ENCODE results near the gene MYH14. TPM values are rescaled to one million over a fixed set of nuclear protein-coding genes. Genes with fewer than 3 reads are reported as not detected.

Gene MYH14
- total and polyA plus RNA-seq, 2 of the 4 experiments (the other 2 are of a cell fraction), result not detected

DNA sequence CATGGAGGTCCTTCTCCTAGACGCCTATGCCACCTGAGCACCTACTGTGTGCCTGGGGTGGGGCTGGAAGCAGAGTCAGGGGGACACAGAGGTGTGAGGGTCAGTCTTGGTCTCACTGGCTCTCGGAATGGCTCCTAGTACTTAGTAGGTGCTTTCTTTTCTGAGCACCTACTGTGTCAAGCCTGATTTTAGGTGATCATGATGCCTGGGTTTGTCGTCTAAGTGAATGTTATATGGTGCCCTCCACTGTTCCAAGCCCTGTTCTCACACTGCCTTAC, 20.0 kb downstream of the MYH14 start:
- H3K27me3 ChIP-seq (ENCODE audit: control insufficient read depth, insufficient read depth, low read length), result no peaks in the 10 kb centered on the region
- no peaks in the 10 kb centered on the region for H3K36me3 ChIP-seq (ENCODE audit: control insufficient read depth, insufficient read depth, low read length)
- H3K14ac ChIP-seq (replicated peaks; ENCODE audit: low read depth, low read length), result no peak overlapping the region
- dilution Hi-C loops (cut with HindIII; ENCODE audit: low sequenced_read_pairs, unreplicated experiment), result no loop called here
- H3K4me1 ChIP-seq (ENCODE audit: control insufficient read depth, insufficient read depth, low read length), result no peaks in the 10 kb centered on the region
- H3K4me3 ChIP-seq (ENCODE audit: insufficient read depth, low read depth, low read length), result no peak overlapping the region
- no peaks in the 10 kb centered on the region for H3K79me1 ChIP-seq (ENCODE audit: low read depth in 1 of 2, low read length in 2 of 2)
- no peak overlapping the region for H4K5ac ChIP-seq (ENCODE audit: low read depth, low read length)
- H3K18ac ChIP-seq (ENCODE audit: low read depth, low read length), result no peak overlapping the region
- ChIA-PET POLR2A (ENCODE audit: unreplicated experiment) (no interaction called here), CTCF (no interaction called here)
- no peak overlapping the region for H2BK20ac ChIP-seq (ENCODE audit: low read depth, low read length)
- no peak for ATAC-seq (ENCODE audit: low read depth)
- intact Hi-C loops (cut with micrococcal nuclease), result no loop called here
- no peak overlapping the region for H3K4me2 ChIP-seq (ENCODE audit: low read depth, low read length)
- TF ChIP-seq RAD21 (IDR thresholded peaks at IDR 0.05; ENCODE audit: low read length), result no peak
- no peak for TF ChIP-seq BHLHE40 (IDR thresholded peaks at IDR 0.05; ENCODE audit: low read depth, low read length)
- TF ChIP-seq, protein P1, sequence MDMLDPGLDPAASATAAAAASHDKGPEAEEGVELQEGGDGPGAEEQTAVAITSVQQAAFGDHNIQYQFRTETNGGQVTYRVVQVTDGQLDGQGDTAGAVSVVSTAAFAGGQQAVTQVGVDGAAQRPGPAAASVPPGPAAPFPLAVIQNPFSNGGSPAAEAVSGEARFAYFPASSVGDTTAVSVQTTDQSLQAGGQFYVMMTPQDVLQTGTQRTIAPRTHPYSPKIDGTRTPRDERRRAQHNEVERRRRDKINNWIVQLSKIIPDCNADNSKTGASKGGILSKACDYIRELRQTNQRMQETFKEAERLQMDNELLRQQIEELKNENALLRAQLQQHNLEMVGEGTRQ (IDR thresholded peaks at IDR 0.05; ENCODE audit: low read depth, low read length), result no peak
- TF ChIP-seq, protein P2, sequence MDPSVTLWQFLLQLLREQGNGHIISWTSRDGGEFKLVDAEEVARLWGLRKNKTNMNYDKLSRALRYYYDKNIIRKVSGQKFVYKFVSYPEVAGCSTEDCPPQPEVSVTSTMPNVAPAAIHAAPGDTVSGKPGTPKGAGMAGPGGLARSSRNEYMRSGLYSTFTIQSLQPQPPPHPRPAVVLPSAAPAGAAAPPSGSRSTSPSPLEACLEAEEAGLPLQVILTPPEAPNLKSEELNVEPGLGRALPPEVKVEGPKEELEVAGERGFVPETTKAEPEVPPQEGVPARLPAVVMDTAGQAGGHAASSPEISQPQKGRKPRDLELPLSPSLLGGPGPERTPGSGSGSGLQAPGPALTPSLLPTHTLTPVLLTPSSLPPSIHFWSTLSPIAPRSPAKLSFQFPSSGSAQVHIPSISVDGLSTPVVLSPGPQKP (IDR thresholded peaks at IDR 0.05; ENCODE audit: borderline replicate concordance, low read depth, low read length), result no peak
- no peak for TF ChIP-seq CHD1 (IDR thresholded peaks at IDR 0.05; ENCODE audit: low read depth, low read length)
- no peak for TF ChIP-seq NFE2L2 (IDR thresholded peaks at IDR 0.05; ENCODE audit: low read depth, low read length)
- no peak for TF ChIP-seq MAZ (IDR thresholded peaks at IDR 0.05; ENCODE audit: borderline replicate concordance, low read depth, low read length)
- no peak for TF ChIP-seq MAFK (IDR thresholded peaks at IDR 0.05; ENCODE audit: low read depth, low read length)
- no peak for TF ChIP-seq SMC3 (IDR thresholded peaks at IDR 0.05; ENCODE audit: low read depth, low read length)
- TF ChIP-seq RFX5 (IDR thresholded peaks at IDR 0.05; ENCODE audit: low read depth, low read length), result no peak
- H2BK5ac ChIP-seq (ENCODE audit: low read depth, low read length, poor library complexity, severe bottlenecking), result no peak overlapping the region
- H2AFZ ChIP-seq (replicated peaks; ENCODE audit: low read length, poor library complexity), result no peak overlapping the region
- no peak overlapping the region for H3K56ac ChIP-seq (ENCODE audit: extremely low read depth, insufficient read depth, low read length)
- H2BK120ac ChIP-seq (ENCODE audit: low read depth, low read length), result no peak overlapping the region
- no peak overlapping the region for H3K27ac ChIP-seq (ENCODE audit: insufficient read depth, low read length)
- H3K23ac ChIP-seq (ENCODE audit: low read depth, low read length), result no peak overlapping the region
- H4K91ac ChIP-seq (ENCODE audit: insufficient read depth, low read depth, low read length), result no peak overlapping the region
- H4K8ac ChIP-seq (ENCODE audit: low read depth in 2 of 2, low read length in 2 of 2), result no peak overlapping the region
- in situ Hi-C loops (cut with MboI; ENCODE audit: low sequenced_read_pairs), result no loop called here
- no peak overlapping the region for H3K4ac ChIP-seq (ENCODE audit: low read depth, low read length)
- no peak overlapping the region for H2BK15ac ChIP-seq (ENCODE audit: low read depth, low read length)
- no peak overlapping the region for H2AK5ac ChIP-seq (ENCODE audit: low read depth, low read length)
- DNase-seq, result no peak
- no TSS peak for BruUV-seq (replicated peaks)
- no CpG with 5 or more reads among the region's 3 CpGs for WGBS, 2 experiments (ENCODE audit: extremely low coverage in 2 of 2, insufficient read length in 1 of 2)
- H3K9me1 ChIP-seq (ENCODE audit: insufficient read depth, low read length), result no peaks in the 10 kb centered on the region
- H3K9me3 ChIP-seq (ENCODE audit: control insufficient read depth, insufficient read depth, low read length), result peaks cover 21% of the 10 kb centered on the region
- H3K9ac ChIP-seq (ENCODE audit: low read depth, low read length), result no peak overlapping the region
- no peak overlapping the region for H2AK9ac ChIP-seq (replicated peaks; ENCODE audit: low read depth, low read length, poor library complexity)
- no peaks in the 10 kb centered on the region for H4K20me1 ChIP-seq (ENCODE audit: insufficient read depth, low read length)

All from IMR-90 (cell line).